Activated CD4-positive, alpha-beta T cell treated with anti-CD3 and anti-CD28 coated beads for 36 hours (primary cell): ENCODE results near the gene NPAS4. TPM values are rescaled to one million over a fixed set of nuclear protein-coding genes. Genes with fewer than 3 reads are reported as not detected.

Experiments
- total RNA-seq, 2 experiments: library from RNA; stranded (reverse); gene quantifications; one replicate each; pipeline ENCODE4 v1.2.3, GENCODE V29; 2021

NPAS4 gene
- total RNA-seq, 2 experiments from 2014 or later = 0.07 TPM

Other genes with a start within 250 kb of the NPAS4 start
- gene KLC2, start 163.3 kb upstream of the NPAS4 start, total RNA-seq = 10 to 100 TPM; 28.2 to 29.4 TPM
- gene RAB1B, start 152.4 kb upstream of the NPAS4 start, total RNA-seq = 100 to 1,000 TPM; 114 to 147 TPM
- gene CNIH2, start 142.9 kb upstream of the NPAS4 start, total RNA-seq = 1 to 10 TPM; 1.3 to 1.6 TPM
- 10 to 100 TPM; 47.5 to 49.8 TPM for gene YIF1A, start 131.9 kb upstream of the NPAS4 start, total RNA-seq
- gene TMEM151A, start 129.1 kb upstream of the NPAS4 start, total RNA-seq = not detected
- under 1 TPM; 0.23 to 0.26 TPM for gene CD248, start 104.0 kb upstream of the NPAS4 start, total RNA-seq
- gene RIN1, start 84.6 kb upstream of the NPAS4 start, total RNA-seq = 1 to 10 TPM; 1.5 to 1.6 TPM
- gene BRMS1, start 75.9 kb upstream of the NPAS4 start, total RNA-seq = 10 to 100 TPM; 29.2 to 30.2 TPM
- 1 to 10 TPM; 6.0 to 8.5 TPM for gene B4GAT1, start 73.4 kb upstream of the NPAS4 start, total RNA-seq
- gene SLC29A2, start 49.3 kb upstream of the NPAS4 start, total RNA-seq = 10 to 100 TPM; 13.6 to 14.4 TPM
- 100 to 1,000 TPM; 115 to 120 TPM for gene MRPL11, start 17.8 kb downstream of the NPAS4 start, total RNA-seq
- gene PELI3, start 45.9 kb downstream of the NPAS4 start, total RNA-seq = 1 to 10 TPM; 5.7 to 7.0 TPM
- 10 to 100 TPM; 87.1 to 91.9 TPM for gene DPP3, start 59.4 kb downstream of the NPAS4 start, total RNA-seq
- 10 to 100 TPM in 1 of 2 experiments, 1 to 10 TPM in 1; 9.4 to 10.7 TPM for gene BBS1, start 89.6 kb downstream of the NPAS4 start, total RNA-seq
- gene ZDHHC24, start 125.0 kb downstream of the NPAS4 start, total RNA-seq = 10 to 100 TPM in 1 of 2 experiments, 1 to 10 TPM in 1; 9.7 to 11.3 TPM
- under 1 TPM; 0.26 to 0.27 TPM for gene ACTN3, start 125.9 kb downstream of the NPAS4 start, total RNA-seq
- gene CTSF, start 147.6 kb downstream of the NPAS4 start, total RNA-seq = 1 to 10 TPM; 1.3 to 2.0 TPM
- gene CCDC87, start 172.0 kb downstream of the NPAS4 start, total RNA-seq = under 1 TPM; 0.09 to 0.14 TPM
- gene CCS, start 172.2 kb downstream of the NPAS4 start, total RNA-seq = 10 to 100 TPM; 16.3 to 24.0 TPM
- 100 to 1,000 TPM; 122 to 137 TPM for gene RBM14, start 195.6 kb downstream of the NPAS4 start, total RNA-seq
- 100 to 1,000 TPM; 104 to 122 TPM for gene RBM4, start 217.7 kb downstream of the NPAS4 start, total RNA-seq